Neural cell (in vitro differentiated cells): ENCODE data around the gene CNNM1. TPM values are rescaled to one million over a fixed set of nuclear protein-coding genes. Genes with fewer than 3 reads are reported as not detected.

Source experiments
- H2AFZ ChIP-seq: fragments of 200-600, 300-800 bp; sonication (generic), shearing (Covaris generic); 2 replicates; pipeline ENCODE4 v1.6.0; 2014; ENCODE audit warnings: low read depth, mild to moderate bottlenecking, antibody characterized with exemption, low read length, moderate library complexity
- H3F3A ChIP-seq: fragments of 200-600 bp; shearing (Covaris generic); 2 replicates; pipeline ENCODE4 v1.6.1; 2016; ENCODE audit warnings: mild to moderate bottlenecking, moderate library complexity, mixed read lengths, antibody characterized with exemption, low read length; ENCODE audit not compliant: insufficient read depth, poor library complexity, severe bottlenecking
- H3K27ac ChIP-seq: fragments of 200-600, 300-800 bp; sonication (generic), shearing (Covaris generic); 2 replicates; pipeline ENCODE4 v1.5.1; 2014; ENCODE audit warnings: mild to moderate bottlenecking, low read length, moderate library complexity
- H3K27me3 ChIP-seq: fragments of 300-800, 200-600 bp; sonication (generic), shearing (Covaris generic); 2 replicates; pipeline ENCODE4 v1.6.0; 2014; ENCODE audit warnings: mild to moderate bottlenecking, low read depth, low read length, moderate library complexity; ENCODE audit not compliant: insufficient read depth
- H3K36me3 ChIP-seq: fragments of 300-800, 200-600 bp; sonication (generic), shearing (Covaris generic); 2 replicates; pipeline ENCODE4 v1.5.1; 2014; ENCODE audit warnings: mild to moderate bottlenecking, antibody characterized with exemption, low read length, moderate library complexity; ENCODE audit not compliant: insufficient read depth
- H3K4me2 ChIP-seq: fragments of 300-800, 200-600 bp; sonication (generic), shearing (Covaris generic); 2 replicates; pipeline ENCODE4 v1.6.0; 2014; ENCODE audit warnings: mild to moderate bottlenecking, low read length
- H3K4me3 ChIP-seq: fragments of 300-800, 200-600 bp; sonication (generic), shearing (Covaris generic); 2 replicates; pipeline ENCODE4 v1.5.1; 2014; ENCODE audit warnings: mild to moderate bottlenecking, low read length, moderate library complexity
- H3K79me2 ChIP-seq: fragments of 200-600 bp; shearing (Covaris generic); replicated peaks from 2 replicates; pipeline ENCODE4 v1.6.0; 2014; ENCODE audit warnings: mild to moderate bottlenecking, low read length, moderate library complexity; ENCODE audit not compliant: insufficient read depth
- H3K9ac ChIP-seq: fragments of 300-800, 200-600 bp; sonication (generic), shearing (Covaris generic); 2 replicates; pipeline ENCODE4 v1.6.1; 2016; ENCODE audit warnings: mild to moderate bottlenecking, low read length, mixed read lengths
- H3K9me2 ChIP-seq: fragments of 200-600 bp; shearing (Covaris generic); 2 replicates; pipeline ENCODE4 v1.6.1; 2016; ENCODE audit warnings: mild to moderate bottlenecking, low read length, mixed read lengths; ENCODE audit not compliant: insufficient read depth
- H3K9me3 ChIP-seq: fragments of 200-600, 300-800 bp; sonication (generic), shearing (Covaris generic); 2 replicates; pipeline ENCODE4 v1.6.1; 2016; ENCODE audit warnings: mild to moderate bottlenecking, mixed run types, low read length, moderate library complexity, mixed read lengths
- H4K20me1 ChIP-seq: fragments of 200-600 bp; shearing (Covaris generic); 2 replicates; pipeline ENCODE4 v1.6.1; 2016; ENCODE audit warnings: mild to moderate bottlenecking, mixed run types; ENCODE audit not compliant: insufficient read depth
- EP300 ChIP-seq: fragments of 450-650 bp; conservative IDR thresholded peaks from 2 replicates; pipeline ENCODE4 v1.6.1; 2014; ENCODE audit warnings: antibody characterized with exemption, mild to moderate bottlenecking, moderate library complexity; ENCODE audit not compliant: poor library complexity, severe bottlenecking
- EZH2 ChIP-seq: fragments of 200-600, 300-800 bp; shearing (Covaris generic), sonication (generic); IDR thresholded peaks from 2 replicates; pipeline ENCODE4 v1.6.1; 2014; ENCODE audit warnings: antibody characterized with exemption, low read length, borderline replicate concordance, mild to moderate bottlenecking; ENCODE audit not compliant: insufficient read depth, poor library complexity, severe bottlenecking
- MXI1 ChIP-seq: fragments of 450-650 bp; conservative IDR thresholded peaks from 2 replicates; pipeline ENCODE4 v1.6.1; 2014; ENCODE audit warnings: antibody characterized with exemption, mild to moderate bottlenecking; ENCODE audit not compliant: poor library complexity, severe bottlenecking
- POLR2AphosphoS5 ChIP-seq: IDR thresholded peaks from 2 replicates; pipeline ENCODE4 v1.6.1; 2012
- RAD21 ChIP-seq: fragments of 450-650 bp; conservative IDR thresholded peaks from 2 replicates; pipeline ENCODE4 v1.6.1; 2014; ENCODE audit warnings: antibody characterized with exemption, mild to moderate bottlenecking, moderate library complexity
- REST ChIP-seq: IDR thresholded peaks from 2 replicates; pipeline ENCODE4 v1.6.1; 2012; ENCODE audit warnings: borderline replicate concordance
- SMC3 ChIP-seq: fragments of 450-650 bp; conservative IDR thresholded peaks from 2 replicates; pipeline ENCODE4 v1.6.1; 2014; ENCODE audit warnings: antibody characterized with exemption, mild to moderate bottlenecking, moderate library complexity; ENCODE audit not compliant: poor library complexity
- TAF1 ChIP-seq: IDR thresholded peaks from 2 replicates; pipeline ENCODE4 v1.6.1; 2012; ENCODE audit warnings: low read depth
- polyA plus RNA-seq: library from polyadenylated mRNA; depleted of rRNA; stranded (reverse); fragments of >200 nt; gene quantifications from 2 replicates; pipeline ENCODE4 v1.2.3, GENCODE V29; 2014
- TF ChIP-seq, protein P1 (sequence below): fragments of 450-650 bp; IDR thresholded peaks from 2 replicates; pipeline ENCODE4 v1.5.1; 2014; ENCODE audit warnings: antibody characterized with exemption, mild to moderate bottlenecking, moderate library complexity; ENCODE audit not compliant: poor library complexity, severe bottlenecking

The CNNM1 gene
- polyA plus RNA-seq, 1 donor from 2014 or later: 1.5 TPM

GRCh38 chr10:99328579-99329303 lies 415 bp upstream of the CNNM1 start:
- peaks cover 5% of the 10 kb centered on the region for H3F3A ChIP-seq
- H3K9me2 ChIP-seq: no peaks in the 10 kb centered on the region
- H2AFZ ChIP-seq: peak overlapping the region; percentile 60
- no peaks in the 10 kb centered on the region for H4K20me1 ChIP-seq
- H3K9me3 ChIP-seq: no peaks in the 10 kb centered on the region
- H3K4me2 ChIP-seq: peak overlapping the region; percentile 78
- H3K79me2 ChIP-seq: no peaks in the 10 kb centered on the region
- peak overlapping the region; percentile 31 for H3K27ac ChIP-seq
- H3K9ac ChIP-seq: peak overlapping the region; percentile 72
- peak overlapping the region; percentile 96 for H3K4me3 ChIP-seq
- peaks cover 34% of the 10 kb centered on the region for H3K27me3 ChIP-seq
- no peaks in the 10 kb centered on the region for H3K36me3 ChIP-seq
- TF ChIP-seq RAD21: no peak
- TF ChIP-seq MXI1: peak; percentile 94

DNA sequence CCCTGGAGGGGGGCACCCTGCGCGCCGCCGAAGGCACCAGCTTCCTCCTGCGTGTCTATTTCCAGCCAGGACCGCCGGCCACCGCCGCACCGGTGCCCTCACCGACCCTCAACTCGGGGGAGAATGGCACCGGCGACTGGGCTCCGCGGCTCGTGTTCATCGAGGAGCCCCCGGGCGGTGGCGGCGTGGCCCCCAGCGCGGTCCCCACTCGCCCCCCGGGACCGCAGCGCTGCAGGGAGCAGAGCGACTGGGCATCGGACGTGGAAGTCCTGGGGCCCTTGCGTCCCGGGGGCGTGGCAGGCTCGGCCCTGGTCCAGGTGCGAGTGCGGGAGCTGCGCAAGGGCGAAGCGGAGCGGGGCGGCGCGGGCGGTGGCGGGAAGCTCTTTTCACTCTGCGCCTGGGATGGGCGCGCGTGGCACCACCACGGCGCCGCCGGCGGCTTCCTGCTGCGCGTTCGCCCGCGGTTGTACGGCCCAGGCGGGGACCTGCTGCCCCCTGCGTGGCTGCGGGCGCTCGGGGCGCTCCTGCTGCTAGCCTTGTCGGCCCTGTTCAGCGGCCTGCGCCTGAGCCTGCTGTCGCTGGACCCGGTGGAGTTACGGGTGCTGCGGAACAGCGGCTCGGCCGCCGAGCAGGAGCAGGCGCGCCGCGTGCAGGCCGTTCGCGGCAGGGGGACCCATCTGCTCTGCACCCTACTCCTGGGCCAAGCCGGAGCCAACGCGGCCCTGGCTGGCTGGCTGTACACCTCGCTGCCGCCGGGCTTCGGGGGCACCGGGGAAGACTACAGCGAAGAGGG lies 594 bp downstream of the CNNM1 start:
- peak overlapping the region; percentile 31 for H3K27ac ChIP-seq
- H3K4me2 ChIP-seq: peak overlapping the region; percentile 78
- H3K9me2 ChIP-seq: no peaks in the 10 kb centered on the region
- H3F3A ChIP-seq: peaks cover 5% of the 10 kb centered on the region
- H4K20me1 ChIP-seq: no peaks in the 10 kb centered on the region
- peak overlapping the region; percentile 96 for H3K4me3 ChIP-seq
- H3K27me3 ChIP-seq: peaks cover 34% of the 10 kb centered on the region
- no peaks in the 10 kb centered on the region for H3K9me3 ChIP-seq
- H3K36me3 ChIP-seq: no peaks in the 10 kb centered on the region
- H2AFZ ChIP-seq: peak overlapping the region; percentile 60
- no peak for TF ChIP-seq REST
- TF ChIP-seq MXI1: no peak
- TF ChIP-seq EP300: no peak
- no peak for TF ChIP-seq POLR2AphosphoS5
- no peak for TF ChIP-seq EZH2
- no peak for TF ChIP-seq TAF1
- no peak for TF ChIP-seq RAD21
- TF ChIP-seq, protein P1, sequence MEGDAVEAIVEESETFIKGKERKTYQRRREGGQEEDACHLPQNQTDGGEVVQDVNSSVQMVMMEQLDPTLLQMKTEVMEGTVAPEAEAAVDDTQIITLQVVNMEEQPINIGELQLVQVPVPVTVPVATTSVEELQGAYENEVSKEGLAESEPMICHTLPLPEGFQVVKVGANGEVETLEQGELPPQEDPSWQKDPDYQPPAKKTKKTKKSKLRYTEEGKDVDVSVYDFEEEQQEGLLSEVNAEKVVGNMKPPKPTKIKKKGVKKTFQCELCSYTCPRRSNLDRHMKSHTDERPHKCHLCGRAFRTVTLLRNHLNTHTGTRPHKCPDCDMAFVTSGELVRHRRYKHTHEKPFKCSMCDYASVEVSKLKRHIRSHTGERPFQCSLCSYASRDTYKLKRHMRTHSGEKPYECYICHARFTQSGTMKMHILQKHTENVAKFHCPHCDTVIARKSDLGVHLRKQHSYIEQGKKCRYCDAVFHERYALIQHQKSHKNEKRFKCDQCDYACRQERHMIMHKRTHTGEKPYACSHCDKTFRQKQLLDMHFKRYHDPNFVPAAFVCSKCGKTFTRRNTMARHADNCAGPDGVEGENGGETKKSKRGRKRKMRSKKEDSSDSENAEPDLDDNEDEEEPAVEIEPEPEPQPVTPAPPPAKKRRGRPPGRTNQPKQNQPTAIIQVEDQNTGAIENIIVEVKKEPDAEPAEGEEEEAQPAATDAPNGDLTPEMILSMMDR: no peak
- no peak for TF ChIP-seq SMC3
- H3K79me2 ChIP-seq: no peaks in the 10 kb centered on the region
- peak overlapping the region; percentile 72 for H3K9ac ChIP-seq
